Caco-2 (cell line): ENCODE results near the gene STK10. TPM values are rescaled to one million over a fixed set of nuclear protein-coding genes. Genes with fewer than 3 reads are reported as not detected.

Source experiments
- BruUV-seq: library from RNA; stranded (reverse); fragments of 400-500 nt; replicated peaks from 2 replicates; lab custom pipeline; 2021; lab: Mats Ljungman, UMichigan
- CTCF ChIA-PET: fragments of 300-600 bp; sonication (Branson Sonifier 250); formaldehyde crosslinking; loops from one replicate; lab custom pipeline; 2022; ENCODE audit warnings: antibody characterized with exemption; lab: Charles Lee
- POLR2A ChIA-PET: fragments of 300-600 bp; sonication (Branson Sonifier 250); formaldehyde crosslinking; loops from one replicate; lab custom pipeline; 2022; ENCODE audit warnings: antibody characterized with exemption; lab: Charles Lee
- DNase-seq, 2 experiments: peaks; one replicate each; pipeline versions ENCODE4 v3.0.0 to v3.0.0-alpha.2; 2020 to 2022
- H3K27me3 ChIP-seq: replicated peaks from 2 replicates; pipeline ENCODE4 v1.6.0; 2011; ENCODE audit warnings: low read length; ENCODE audit not compliant: control insufficient read depth, insufficient read depth
- H3K36me3 ChIP-seq: 2 replicates; pipeline ENCODE4 v1.5.1; 2011; ENCODE audit warnings: low read length; ENCODE audit not compliant: control insufficient read depth, insufficient read depth
- H3K4me1 ChIP-seq: fragments of 250-450 bp; sonication (Bioruptor Pico); 2 replicates; pipeline ENCODE4 v1.5.1; 2020; ENCODE audit warnings: mild to moderate bottlenecking
- H3K4me3 ChIP-seq: 2 replicates; pipeline ENCODE4 v1.5.1; 2011; ENCODE audit warnings: low read depth, mild to moderate bottlenecking, control low read depth, low read length
- H3K9me3 ChIP-seq: fragments of 250-450 bp; sonication (Bioruptor Pico); 2 replicates; pipeline ENCODE4 v1.5.1; 2020; ENCODE audit warnings: mild to moderate bottlenecking, moderate library complexity
- H3K27ac Mint-ChIP-seq: one replicate; pipeline ENCODE4 v1.8.0; 2022; ENCODE audit warnings: mixed read lengths; ENCODE audit not compliant: unreplicated experiment
- H3K27me3 Mint-ChIP-seq: one replicate; pipeline ENCODE4 v1.8.0; 2022; ENCODE audit warnings: mixed read lengths; ENCODE audit not compliant: insufficient read depth, unreplicated experiment
- H3K36me3 Mint-ChIP-seq: one replicate; pipeline ENCODE4 v1.8.0; 2022; ENCODE audit warnings: mild to moderate bottlenecking, mixed read lengths; ENCODE audit not compliant: insufficient read depth, unreplicated experiment
- H3K4me1 Mint-ChIP-seq: one replicate; pipeline ENCODE4 v1.8.0; 2022; ENCODE audit warnings: low read depth, mixed read lengths; ENCODE audit not compliant: unreplicated experiment
- H3K4me3 Mint-ChIP-seq: one replicate; pipeline ENCODE4 v1.8.0; 2022; ENCODE audit warnings: mild to moderate bottlenecking, moderate library complexity, mixed read lengths; ENCODE audit not compliant: unreplicated experiment
- H3K9me3 Mint-ChIP-seq: one replicate; pipeline ENCODE4 v1.8.0; 2022; ENCODE audit warnings: mixed read lengths; ENCODE audit not compliant: unreplicated experiment
- intact Hi-C: fragments of 100-400 bp; cut with micrococcal nuclease; formaldehyde crosslinking; loops from one replicate; pipeline ENCODE4 v1.10.0; 2022; ENCODE audit not compliant: unreplicated experiment
- total RNA-seq: library from RNA; stranded (reverse); gene quantifications from 2 replicates; pipeline ENCODE4 v1.2.3, GENCODE V29; 2022
- TF ChIP-seq, protein P1 (sequence below), 2 experiments: fragments of 200-600 bp in 1 of 2; IDR thresholded peaks; 1 replicate in 1 of 2; 2 replicates in 1 of 2; pipeline versions ENCODE4 v1.5.1 to v1.8.0; 2011 to 2022; ENCODE audit warnings: antibody characterized with exemption in 1 of 2, control low read depth in 1 of 2, inconsistent platforms in 1 of 2, low read depth in 1 of 2, low read length in 1 of 2, mild to moderate bottlenecking in 1 of 2, moderate library complexity in 1 of 2; ENCODE audit not compliant: insufficient read depth in 1 of 2, severe bottlenecking in 1 of 2, unreplicated experiment in 1 of 2

STK10 gene
- total RNA-seq, 1 experiment from 2014 or later = 10.3 TPM

- H3K4me3 Mint-ChIP-seq = no peak overlapping the region
- no peaks in the 10 kb centered on the region for H3K9me3 ChIP-seq
- peaks cover 1% of the 10 kb centered on the region; the same call in 1 of the 2 replicates for H3K36me3 ChIP-seq
- TF ChIP-seq, protein P1, sequence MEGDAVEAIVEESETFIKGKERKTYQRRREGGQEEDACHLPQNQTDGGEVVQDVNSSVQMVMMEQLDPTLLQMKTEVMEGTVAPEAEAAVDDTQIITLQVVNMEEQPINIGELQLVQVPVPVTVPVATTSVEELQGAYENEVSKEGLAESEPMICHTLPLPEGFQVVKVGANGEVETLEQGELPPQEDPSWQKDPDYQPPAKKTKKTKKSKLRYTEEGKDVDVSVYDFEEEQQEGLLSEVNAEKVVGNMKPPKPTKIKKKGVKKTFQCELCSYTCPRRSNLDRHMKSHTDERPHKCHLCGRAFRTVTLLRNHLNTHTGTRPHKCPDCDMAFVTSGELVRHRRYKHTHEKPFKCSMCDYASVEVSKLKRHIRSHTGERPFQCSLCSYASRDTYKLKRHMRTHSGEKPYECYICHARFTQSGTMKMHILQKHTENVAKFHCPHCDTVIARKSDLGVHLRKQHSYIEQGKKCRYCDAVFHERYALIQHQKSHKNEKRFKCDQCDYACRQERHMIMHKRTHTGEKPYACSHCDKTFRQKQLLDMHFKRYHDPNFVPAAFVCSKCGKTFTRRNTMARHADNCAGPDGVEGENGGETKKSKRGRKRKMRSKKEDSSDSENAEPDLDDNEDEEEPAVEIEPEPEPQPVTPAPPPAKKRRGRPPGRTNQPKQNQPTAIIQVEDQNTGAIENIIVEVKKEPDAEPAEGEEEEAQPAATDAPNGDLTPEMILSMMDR (IDR thresholded peaks at IDR 0.05; ENCODE audit: insufficient read depth in 1 of 2, low read depth in 1 of 2, low read length in 1 of 2, severe bottlenecking in 1 of 2, unreplicated experiment in 1 of 2) = no peak
- H3K27me3 Mint-ChIP-seq = no peaks in the 10 kb centered on the region
- H3K4me1 ChIP-seq = peaks cover 13% of the 10 kb centered on the region
- intact Hi-C loops = no loop called here
- ChIA-PET POLR2A (no interaction called here), CTCF (no interaction called here)
- BruUV-seq = no TSS peak
- H3K4me3 ChIP-seq = no peak overlapping the region
- H3K36me3 Mint-ChIP-seq = peaks cover 16% of the 10 kb centered on the region
- peaks cover 18% of the 10 kb centered on the region for H3K4me1 Mint-ChIP-seq
- H3K27me3 ChIP-seq = no peaks in the 10 kb centered on the region
- H3K9me3 Mint-ChIP-seq = no peaks in the 10 kb centered on the region
- no peak for DNase-seq
- no peak overlapping the region for H3K27ac Mint-ChIP-seq
Observed at GRCh38 chr5:171992813-171993212, 195.2 kb downstream of the STK10 start.

GRCh38 chr5:171992305-171992704, 195.7 kb downstream of the STK10 start:
- Mint-ChIP-seq H3K27me3 (no peaks in the 10 kb centered on the region), H3K9me3 (no peaks in the 10 kb centered on the region), H3K4me3 (no peak overlapping the region), H3K36me3 (peaks cover 20% of the 10 kb centered on the region), H3K27ac (no peak overlapping the region), H3K4me1 (peaks cover 13% of the 10 kb centered on the region)
- Histone ChIP-seq H3K27me3 (no peaks in the 10 kb centered on the region), H3K4me3 (no peak overlapping the region), H3K36me3 (peaks cover 1% of the 10 kb centered on the region; the same call in 1 of the 2 replicates), H3K4me1 (peaks cover 11% of the 10 kb centered on the region), H3K9me3 (no peaks in the 10 kb centered on the region)
- POLR2A ChIA-PET = no interaction called here
- BruUV-seq = no TSS peak
- CTCF ChIA-PET = no interaction called here
- intact Hi-C loops = no loop called here
- no peak for DNase-seq
- TF ChIP-seq, protein P1 (IDR thresholded peaks at IDR 0.05; ENCODE audit: insufficient read depth in 1 of 2, low read depth in 1 of 2, low read length in 1 of 2, severe bottlenecking in 1 of 2, unreplicated experiment in 1 of 2) = no peak

Other genes starting within 250 kb of the STK10 start
- 46.2 and 46.3 TPM in 2 replicates for gene FBXW11, start 181.6 kb downstream of the STK10 start, total RNA-seq
- not detected in 2 replicates for gene EFCAB9, start 5.9 kb upstream of the STK10 start, total RNA-seq
- gene UBTD2, start 95.5 kb upstream of the STK10 start, total RNA-seq = 32.4 and 33.2 TPM in 2 replicates